GM19455 (cell line): ENCODE measurements around the gene ATP9A.

Experiments
- ATAC-seq: cut with Tn5 transposase; IDR thresholded peaks from one replicate; pipeline ENCODE4 v1.9.1; 2021; ENCODE audit not compliant: unreplicated experiment

ATP9A gene

DNA sequence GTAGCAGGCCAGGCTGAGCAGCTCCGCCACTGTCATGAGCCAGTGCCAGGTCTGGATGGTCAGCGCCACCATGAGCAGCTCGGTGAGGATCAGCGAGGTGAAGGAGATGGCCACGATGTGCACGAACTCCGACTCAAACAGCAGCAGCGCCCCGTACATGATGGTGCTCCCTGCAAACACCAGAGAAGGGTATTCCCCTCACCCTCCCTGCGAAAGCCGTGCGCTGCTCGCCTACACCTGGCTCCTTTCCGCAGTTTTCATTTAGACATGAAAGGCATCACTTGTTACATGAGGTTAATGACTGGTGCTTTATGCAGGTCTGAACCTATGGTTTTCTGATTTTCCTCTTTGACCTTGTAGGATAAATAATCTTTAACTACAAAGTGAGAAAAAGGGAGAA is 163.3 kb downstream of the ATP9A start:
- ATAC-seq: no peak

DNA sequence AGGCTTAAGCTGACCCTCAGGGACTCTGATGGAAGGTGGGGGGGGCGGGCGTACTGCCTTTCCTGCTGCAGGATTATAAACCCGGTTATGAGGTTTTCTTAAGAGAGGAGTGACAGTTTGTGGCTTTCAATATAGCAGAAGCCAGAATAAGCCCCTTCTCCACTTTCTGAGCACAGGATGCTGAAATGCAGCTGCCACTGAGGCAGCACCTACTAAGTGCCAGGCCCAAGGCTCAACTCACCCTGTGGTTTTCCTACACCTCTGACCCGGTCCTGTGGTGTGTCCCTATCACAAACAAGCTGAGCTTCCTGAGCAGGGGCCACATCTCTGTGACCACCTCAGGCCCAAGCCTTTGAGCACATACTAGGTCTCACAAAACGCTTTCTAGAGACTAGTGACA is 166.1 kb downstream of the ATP9A start:
- no peak for ATAC-seq

DNA sequence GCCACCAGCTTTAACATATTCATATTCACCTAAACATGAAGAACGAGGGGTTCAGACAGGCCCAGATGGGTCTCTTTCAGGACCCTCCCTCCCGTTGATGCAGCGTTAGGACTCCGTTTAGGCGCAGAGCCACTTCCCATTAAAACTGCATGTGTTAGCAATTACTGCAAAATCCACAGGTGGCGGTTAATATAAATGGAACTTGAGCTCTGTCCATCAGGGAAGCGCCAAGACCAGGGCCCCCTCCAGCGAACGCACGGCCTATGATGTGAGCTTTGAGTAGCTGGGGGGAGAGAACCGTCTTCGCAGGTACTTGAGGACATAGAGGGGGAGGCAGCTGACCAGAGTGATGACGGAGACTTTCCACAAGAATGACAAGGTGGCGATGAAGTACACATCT is 167.2 kb downstream of the ATP9A start:
- ATAC-seq: no peak

DNA sequence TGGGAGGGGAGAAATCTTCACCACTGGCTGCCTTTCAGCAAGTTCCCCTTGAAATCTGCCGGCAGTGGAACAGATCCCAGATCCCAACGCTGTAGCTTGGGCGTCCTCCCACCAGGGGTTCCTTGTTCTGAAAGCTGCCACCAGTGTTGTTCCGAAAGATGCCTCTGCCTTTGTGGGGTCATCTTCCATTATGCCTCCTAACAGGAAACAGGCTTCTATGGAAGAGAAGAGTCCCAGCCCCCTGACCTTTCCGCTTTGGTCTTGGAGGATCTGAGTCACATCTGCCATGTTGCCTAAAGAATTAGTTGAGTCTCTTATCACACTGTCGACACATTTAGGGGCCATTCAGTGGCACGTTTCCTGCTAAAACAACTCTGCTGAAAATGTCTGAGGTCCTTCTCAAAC is 168.2 kb downstream of the ATP9A start:
- ATAC-seq: no peak

DNA sequence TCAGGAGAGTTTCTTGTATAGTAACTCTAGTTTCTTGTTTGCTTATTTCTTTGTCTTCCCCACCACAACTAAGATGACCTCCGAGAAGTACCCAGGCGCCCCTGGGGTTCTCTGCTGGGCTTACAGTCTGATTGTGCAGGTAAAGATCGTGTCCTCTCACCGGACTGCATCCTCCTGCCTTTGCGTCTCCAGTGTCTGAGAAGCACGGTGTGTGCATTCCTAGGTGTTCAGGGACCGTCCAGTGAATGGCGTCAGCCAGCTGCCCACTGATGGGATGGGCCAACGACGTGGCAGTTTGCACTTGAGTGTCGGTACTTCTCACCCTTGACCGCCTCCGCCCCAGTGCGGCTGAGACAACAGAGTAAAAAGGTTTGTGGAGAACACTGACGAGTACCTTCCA is 169.6 kb downstream of the ATP9A start:
- ATAC-seq: no peak

DNA sequence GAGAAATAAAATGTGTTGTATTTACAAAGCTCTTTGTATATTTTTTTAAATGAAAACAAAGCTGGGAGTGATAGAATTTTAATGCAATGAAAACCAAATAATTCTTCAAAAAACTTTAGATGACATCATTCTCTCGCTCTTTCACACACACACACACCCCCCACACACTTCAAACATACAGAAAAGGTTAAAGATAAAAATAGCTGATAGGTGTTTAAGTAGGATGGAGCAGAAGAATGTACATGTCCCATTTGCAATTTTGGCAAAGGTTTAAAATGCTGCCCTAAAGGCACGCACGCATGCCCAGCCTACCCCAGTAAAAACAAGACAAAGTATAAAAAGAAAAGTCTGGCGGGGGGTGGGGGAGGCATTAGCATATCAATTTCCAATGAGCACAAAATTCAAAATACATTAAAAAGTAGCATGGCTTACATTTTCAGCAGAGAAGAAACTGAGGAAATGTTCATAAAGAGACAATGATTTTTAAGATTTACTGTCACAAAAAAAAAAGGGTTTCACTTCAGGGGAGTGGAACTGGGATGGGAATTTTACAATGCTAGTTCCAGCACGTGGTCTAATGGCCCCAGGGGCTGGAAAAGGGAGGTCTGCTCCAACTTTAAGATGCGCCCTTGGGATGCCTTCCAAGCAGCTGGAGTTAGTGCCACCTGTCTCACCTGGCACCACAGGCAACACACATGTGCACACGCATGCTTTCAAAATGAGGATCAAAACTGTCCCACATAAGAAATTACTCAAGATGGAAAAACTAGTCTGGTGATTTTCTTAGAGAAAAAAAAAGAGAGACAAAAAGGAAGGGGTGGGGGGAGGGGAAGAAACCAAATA is 170.6 kb downstream of the ATP9A start:
- ATAC-seq: no peak

DNA sequence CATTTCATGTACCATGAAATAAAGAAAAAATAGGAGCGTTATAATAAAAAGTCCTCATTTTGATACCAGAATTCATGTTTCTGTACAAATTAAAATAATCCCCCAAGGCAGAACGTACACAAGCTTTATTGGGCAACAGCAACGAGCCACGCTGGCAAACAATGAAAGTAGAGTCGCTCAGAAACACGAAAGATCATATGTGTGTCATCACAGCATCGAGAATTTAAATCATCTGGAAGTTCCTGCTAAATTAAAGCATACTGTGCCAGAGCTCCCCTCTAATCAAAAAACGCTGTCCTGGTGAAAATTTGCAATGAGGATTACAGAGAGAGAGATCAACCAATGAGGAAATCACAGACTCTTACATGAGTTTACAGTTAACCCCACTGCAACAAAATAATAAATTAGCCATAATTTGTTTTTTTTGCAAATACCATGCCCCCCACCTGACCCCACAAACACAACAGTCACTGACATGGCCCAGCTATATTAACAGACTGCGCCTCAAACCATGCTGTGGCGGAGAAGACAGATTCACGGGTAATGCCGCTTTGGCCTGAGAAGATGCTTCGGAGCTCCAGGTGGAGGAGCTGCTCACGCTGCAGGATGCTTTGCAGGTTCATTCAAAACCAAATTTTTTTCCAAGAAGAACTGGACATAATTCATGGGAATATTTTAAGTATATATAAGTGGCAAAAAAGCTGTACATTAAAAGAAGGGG is 171.4 kb downstream of the ATP9A start:
- no peak for ATAC-seq

DNA sequence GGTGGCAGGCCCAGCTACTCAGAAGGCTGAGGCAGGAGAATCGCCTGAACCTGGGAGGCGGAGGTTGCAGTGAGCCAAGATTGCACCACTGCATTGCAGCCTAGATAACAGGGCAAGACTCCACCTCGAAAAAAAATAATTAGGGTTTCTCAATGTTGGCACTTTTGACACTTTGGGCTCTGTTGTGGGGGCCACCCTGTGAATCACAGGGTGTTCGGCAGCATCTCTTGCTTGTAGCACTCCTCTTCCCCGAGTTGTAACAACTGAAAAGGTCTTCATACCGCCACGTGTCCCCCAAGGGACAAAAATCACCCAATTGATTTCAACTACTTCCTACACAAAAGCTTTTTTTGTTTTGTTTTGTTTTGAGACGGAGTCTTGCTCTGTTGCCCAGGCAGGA is 172.4 kb downstream of the ATP9A start:
- ATAC-seq: no peak

DNA sequence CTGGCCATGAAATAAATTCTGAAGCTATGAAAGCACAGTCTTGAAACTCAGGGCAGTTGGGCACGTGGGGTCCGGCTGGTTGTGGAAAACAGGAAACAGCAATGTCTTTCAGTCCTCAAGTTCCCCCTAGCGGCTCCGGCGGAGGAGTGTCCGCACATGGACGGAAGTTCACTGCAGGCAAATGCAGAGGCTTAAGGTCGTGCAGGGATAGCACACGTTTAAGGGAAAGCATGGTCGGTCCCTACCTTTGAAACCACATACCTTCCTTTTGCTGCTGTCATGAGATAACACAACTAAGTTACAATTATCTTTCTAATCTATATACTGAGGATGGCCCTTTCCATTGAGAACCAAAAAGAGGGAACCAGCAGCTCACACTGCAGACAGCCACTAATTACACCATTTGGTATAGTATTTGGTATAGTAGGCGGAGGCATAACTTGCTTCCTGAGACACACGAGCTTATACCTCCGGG is 173.1 kb downstream of the ATP9A start:
- ATAC-seq: peak; percentile 77

DNA sequence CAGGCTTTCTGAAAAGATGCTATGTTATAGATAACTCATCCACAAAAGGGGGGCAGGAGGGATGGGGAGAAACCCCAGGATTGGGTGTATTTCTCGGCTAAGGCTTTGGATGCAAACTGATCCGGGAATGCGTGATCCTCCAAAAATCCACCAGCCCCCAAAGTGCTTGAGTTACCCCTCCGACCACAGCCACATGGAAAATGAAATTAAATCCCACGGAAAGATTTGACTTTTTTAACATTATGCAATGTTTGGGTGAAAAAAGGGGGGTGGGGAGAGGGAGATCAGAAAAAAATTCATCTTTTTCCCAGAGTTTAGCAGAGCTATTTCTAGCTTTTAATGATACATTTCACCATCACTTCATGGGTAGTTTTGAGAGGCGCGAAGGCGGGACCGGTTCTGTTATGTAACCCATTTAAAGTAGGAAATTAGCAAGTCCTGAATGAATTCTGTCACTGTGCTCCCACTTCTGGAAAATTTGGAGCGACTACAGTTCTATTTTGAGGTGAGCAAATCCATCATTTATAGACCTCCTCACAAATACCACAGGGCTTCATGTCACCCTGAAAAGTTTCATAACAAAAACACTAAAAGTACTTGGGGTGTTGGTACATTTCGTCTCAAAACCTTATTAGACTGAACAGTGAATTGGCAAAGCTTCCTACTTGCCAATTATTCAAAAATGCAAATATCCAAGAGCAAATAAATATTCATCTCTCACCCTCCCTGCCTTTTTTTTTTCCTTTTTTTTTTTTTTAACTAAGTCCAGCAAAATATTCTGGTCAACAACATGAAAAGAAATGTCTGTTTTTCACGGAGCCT is 173.7 kb downstream of the ATP9A start:
- no peak for ATAC-seq

DNA sequence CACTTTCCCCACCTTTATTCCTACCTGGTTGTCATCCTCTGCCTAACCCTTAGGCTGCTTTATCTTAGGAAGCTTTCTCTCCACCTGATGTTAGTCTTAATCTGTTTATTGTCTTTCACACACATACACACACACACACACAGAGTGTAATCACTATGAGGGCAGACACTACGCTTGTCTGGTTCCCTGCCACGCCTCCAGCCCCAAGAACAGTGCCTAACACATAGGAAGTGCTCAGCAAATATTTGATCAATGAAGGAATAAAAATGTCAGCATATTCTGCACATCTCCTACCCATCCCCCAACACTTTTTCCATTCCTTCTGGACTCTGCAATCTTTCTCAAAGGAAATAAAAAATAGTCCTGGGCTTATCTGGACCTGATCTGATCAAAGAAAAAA is 174.6 kb downstream of the ATP9A start:
- ATAC-seq: no peak

DNA sequence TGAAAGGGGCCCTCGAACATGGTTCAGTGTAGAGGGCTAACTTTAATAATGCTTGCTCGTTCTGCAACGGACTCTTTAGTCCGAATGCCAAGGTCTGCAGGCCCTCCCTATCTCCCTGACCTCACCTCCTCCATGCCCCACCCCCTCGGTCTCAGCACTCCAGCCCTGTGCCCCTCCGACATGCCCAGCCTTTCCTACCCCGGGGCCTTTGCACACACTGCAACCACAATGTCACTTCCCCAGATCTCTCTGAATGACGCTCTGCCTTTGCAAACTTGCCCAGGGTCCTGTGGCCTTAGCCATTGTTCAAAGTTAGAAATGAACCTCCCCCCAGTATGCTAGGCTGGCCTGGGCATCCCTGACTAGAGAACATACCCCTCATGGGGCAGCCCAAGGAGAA is 175.6 kb downstream of the ATP9A start:
- ATAC-seq: no peak

DNA sequence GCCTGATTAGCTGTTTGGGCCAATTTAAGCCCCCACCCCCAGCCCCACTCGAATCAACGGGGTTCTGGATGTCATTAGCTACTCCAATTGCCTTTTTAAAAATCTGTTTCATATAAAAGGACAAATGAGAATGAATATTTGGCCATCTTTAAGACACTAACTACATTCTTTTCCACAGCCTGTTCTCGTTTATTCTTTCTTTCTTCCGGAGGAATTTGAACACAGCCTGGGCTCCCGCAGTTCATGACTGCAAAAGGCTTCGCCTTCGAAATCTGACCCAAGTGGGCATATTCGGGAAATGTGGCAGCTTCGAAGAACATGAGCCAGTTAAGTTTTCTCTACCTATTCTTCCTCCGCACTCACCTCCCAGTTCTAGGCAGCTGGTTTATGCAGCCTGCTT is 176.3 kb downstream of the ATP9A start:
- ATAC-seq: no peak

DNA sequence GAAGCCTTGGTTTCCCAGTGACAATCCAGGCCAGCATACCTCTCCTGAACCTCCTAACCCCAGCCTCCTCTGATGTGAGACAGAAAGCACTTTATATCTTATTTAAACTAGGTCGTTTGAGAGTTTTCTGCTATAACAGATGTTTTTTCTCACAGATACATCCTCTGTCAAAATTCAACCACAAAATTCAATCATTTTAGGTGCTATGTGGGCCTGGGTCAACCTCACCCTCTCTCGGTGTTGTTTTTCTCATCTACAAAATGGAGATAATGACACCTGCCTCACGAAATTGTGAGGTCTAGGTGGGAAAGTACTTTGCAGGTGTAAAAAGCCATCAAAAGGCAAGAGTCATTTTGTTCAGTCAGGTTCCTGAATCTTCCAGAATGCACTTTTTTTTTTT is 179.4 kb downstream of the ATP9A start:
- no peak for ATAC-seq

DNA sequence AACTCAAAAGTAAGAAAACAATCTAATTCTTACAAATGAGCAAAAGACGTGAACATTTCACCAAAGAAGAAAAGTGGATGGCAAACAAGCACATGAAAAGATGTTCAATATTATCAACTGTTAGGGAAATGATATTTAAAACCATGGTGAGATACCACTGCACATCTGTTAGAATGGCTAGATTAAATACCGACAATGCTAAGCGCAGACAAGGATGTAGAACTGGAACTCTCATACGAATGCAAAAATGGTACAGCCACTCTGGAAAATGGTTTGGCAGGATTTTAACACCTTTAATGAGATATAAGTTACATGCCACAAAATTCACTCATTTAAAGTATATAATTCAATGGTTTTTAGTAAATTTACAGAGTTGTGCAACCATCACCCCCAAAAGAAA is 181.0 kb downstream of the ATP9A start:
- ATAC-seq: no peak

DNA sequence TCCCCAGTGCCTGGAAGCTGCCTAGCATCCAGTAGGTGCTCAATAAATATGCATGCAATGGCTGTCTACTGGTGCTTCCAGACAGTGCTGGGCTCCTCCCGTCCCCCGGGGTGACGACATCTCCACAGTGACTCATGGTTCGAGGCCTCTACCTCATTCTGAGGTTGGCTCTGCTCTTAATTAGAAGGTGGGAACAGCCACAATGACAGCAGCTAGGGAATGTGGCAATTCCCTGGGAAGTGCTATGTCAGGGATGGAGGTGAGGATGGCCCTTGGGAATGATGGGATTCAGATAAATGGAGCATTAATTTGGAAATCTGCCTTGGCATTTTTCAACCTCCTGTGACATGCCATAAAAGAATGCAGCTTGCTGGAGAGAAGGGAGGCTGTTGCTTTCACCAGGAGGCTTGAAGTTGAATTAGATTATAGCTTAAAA is 182.2 kb downstream of the ATP9A start:
- ATAC-seq: no peak

DNA sequence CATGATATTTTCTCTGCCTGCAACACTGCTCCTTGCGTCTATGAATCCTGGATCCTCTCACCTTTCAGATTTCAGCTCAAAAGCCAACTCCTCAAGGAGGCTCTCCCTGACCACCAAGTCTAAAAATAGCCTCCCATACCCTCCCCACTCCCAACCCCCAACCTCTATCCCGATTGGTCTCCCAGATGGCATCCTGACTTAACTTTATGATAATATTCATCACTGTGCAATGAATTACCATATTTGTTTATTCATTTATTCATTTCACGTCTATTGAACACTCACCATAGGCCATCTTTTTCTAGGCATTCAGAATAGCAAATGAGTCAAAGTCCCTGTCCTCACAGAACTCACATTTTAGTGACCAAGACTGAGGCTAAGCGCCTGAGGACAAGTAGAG is 183.0 kb downstream of the ATP9A start:
- no peak for ATAC-seq

DNA sequence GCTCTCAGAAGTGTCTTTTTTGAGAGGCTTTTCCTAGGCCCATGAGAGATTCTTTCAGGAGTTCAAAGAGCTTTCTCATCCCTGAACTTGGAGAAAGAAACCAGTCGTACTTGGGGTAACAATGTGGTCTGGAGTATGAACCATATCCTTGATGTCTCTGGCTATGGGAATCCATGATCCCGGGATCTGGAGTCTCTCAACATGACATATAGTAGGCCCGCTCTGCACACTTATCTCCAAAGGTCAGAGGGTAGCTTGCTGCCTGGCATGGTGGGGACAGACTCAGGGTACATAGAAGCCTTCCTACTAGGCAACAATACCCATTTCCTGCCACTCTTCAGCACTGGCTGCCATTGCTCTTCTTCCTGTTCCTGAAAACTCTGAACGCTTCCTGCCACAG is 183.5 kb downstream of the ATP9A start:
- ATAC-seq: no peak

DNA sequence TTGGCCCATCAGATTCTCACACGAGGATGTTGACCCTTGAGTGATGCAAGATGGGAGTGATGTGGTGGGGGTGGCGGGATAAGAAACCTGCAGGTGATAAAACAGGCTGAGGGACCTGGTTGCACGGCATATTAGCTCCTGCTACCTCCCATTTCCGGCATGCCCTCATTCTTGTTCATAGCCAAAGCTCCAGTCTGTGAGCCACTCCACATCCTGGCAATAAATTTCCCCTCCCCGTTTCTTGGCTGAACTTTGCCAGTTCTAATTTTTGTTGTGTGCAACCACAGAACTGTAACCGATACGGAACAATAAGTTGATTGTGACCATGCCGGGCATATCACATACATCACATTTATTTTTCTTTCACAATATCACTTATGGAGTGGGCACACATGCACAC is 184.1 kb downstream of the ATP9A start:
- ATAC-seq: no peak

DNA sequence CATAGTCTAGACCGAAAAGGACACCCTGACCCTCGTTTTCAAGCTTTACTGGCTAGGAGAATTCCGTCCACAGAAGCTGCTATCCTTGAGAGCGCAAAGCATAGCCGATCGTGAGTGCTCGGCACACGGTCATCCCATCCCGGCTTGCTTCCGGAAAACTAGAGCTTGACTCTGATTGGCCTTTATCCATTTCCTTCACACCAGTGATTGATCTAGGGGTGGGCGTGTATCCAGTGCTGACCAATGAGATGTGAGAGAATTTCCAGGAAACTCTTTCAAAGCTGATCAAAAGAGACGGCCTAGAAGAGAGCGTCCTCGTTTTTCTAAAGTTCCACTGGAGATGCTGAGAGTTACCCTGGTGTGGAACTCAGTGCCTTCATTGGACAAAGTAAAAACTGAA is 184.7 kb downstream of the ATP9A start:
- ATAC-seq: no peak

DNA sequence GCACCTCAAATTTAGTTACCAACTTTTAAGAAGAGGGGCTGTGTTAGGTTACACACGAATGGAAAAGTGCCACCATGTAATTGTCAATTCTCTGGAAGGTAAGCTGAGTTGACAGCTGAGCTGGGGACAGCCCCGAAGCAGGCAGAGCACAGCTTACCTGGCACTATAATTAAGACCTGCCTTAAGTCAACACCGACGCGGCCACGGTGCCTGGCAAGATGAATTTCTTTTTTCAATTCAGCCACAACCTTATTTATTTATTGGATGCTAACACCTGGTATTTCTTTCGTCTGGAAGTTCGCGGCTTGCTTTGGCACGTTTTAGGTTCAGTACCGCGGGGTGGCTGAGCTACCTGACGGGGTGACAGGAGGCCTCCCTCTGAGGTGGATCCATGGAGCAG is 185.1 kb downstream of the ATP9A start:
- ATAC-seq: no peak

DNA sequence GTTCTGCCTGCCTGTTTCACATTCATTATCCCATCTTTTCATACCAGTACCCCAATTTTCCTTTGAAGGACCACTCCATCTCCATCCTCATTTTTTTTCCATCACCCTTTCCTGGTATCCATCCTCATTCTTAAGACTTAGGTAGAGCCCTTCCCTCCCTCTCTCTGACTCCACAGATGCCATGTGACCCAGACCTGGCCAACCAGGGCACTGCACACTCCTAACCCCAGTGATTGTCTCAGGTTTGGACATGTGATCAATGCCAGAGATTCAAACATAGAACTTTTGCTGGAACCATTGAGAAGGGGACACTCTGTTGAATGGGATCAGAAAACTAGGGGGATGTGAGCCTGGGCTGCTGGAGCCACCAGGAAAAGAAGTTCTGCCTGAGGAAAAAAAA is 186.6 kb downstream of the ATP9A start:
- no peak for ATAC-seq
